A204.1 (cell line): ENCODE results near the gene RAB40C.
"Not testable (repeated sequence)": the region's sequence is repeated elsewhere in the genome, so short reads cannot be mapped to it uniquely, and the experiment has no call there.

ENCODE experiments used
- FAIRE-seq: peaks from 2 replicates; lab custom pipeline; 2012; peaks lifted over from hg19 to GRCh38; lab: Jason Lieb, UNC

Gene RAB40C

GRCh38 chr16:590815-591200 is 942 bp downstream of the RAB40C start:
- no peak for FAIRE-seq

DNA sequence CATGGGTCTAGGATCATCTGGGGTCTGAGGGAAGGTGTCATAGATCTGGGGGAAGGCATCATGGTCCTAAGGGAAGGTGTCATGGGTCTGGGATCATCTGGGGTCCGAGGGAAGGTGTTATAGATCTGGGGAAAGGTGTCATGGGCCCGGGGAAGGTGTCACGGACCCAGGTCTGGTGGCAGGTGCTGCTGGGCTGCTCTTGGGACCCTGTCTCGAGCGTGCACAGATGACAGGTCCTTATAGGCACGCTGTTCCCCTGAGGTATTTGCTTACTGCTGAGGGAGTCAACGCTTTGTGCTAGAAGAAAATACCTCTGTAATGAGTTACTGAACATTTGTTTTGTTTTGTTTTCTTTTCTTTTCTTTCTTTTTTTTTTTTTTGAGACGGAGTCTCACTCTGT is 1.4 kb downstream of the RAB40C start:
- no peak for FAIRE-seq

DNA sequence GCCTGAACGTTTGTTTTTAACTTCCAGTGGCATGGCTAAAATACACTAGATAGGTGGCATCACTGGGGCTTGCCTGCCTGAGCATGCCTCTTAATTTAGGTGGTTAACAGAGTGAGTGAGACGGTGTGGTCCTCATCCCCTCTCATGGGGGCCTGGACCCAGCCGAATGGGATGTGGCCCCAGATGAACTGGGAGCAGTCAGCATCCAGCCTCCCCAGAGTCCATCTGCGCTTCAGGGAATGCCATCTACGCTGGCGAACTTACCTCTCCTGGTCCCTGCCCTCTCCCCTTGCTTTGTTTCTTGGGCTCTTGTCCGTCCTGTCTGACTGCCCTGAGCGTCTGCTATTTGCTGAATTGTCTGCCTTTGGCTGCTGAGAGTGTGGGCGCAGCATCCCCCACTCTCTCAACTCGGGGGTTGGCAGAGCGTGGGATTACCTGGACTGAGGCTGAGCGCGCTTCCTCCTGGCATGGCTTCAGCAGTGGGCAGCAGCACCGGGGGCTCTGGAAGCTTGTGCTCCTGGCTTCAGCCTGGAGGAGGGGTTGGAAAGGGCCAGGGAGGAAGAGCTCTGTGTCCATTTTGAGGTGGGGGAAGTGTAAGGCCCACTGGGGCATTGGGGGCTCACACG is 2.1 kb downstream of the RAB40C start:
- FAIRE-seq, result no peak

- FAIRE-seq, result no peak
Observed at GRCh38 chr16:592518-593306, 2.8 kb downstream of the RAB40C start.

DNA sequence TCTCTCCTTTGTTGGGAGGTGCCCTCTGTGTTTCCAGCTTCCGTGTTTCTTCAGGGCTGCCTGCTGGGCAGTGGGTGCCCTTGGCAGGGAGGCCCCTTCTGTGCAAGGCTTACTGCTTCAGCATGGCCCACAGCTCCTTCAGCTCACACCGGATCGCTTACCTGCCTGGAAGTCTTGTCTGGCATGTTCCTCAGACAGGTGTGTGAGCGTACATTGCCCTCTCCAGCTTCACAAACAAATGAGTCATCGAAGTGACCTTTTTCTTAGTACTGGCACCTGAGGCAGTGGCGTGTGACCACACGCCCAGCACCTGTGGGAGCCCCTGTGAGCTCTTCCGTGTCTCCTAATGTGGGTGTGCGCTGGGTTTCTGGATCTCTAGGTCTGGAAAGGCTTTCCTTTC is 3.5 kb downstream of the RAB40C start:
- FAIRE-seq, result no peak

DNA sequence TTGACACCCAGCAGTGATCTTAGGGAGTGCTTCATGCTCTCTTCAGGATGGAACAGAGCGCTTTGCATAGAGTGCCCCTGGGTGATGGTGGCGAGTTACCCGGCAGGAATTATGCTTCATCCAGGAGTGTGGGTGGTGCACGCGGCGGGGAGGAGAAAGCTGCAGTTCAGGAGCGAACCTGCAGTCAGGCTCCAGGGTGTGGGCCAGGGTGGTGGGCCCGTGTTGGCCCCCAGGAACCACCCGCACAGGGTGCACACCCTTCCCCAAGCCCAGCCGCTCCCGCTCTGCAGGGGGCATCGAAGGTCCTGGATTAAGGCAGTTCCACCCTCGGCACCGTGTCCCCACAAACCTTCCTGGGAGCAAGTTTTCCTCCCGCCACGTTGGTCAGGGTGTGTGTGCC is 3.9 kb downstream of the RAB40C start:
- FAIRE-seq, result no peak

DNA sequence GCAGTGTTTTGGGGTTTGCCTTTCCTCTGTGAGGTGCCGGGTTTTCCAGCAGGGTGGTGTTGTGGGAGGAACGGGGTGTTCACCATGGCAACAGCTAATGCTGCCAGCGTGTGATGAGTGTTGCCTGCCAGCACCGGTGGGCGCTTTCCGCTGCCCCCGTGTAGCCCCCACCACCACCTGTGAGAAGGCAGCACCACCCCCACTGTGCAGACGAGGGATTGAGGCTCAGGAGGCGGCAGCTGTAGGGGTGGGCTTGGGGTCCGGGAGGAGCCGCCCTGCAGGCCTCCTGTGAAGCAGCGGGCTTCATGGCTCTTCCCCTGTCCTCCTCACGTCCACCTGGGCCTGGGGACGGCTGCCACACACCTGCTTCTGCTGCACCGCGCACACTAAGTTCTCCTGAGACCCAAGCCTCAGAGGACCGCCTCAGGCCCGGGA is 5.2 kb downstream of the RAB40C start:
- no peak for FAIRE-seq

GRCh38 chr16:595942-596735 is 6.3 kb downstream of the RAB40C start:
- no peak for FAIRE-seq

- FAIRE-seq, result no peak
Observed at GRCh38 chr16:596736-597060, 6.8 kb downstream of the RAB40C start.

DNA sequence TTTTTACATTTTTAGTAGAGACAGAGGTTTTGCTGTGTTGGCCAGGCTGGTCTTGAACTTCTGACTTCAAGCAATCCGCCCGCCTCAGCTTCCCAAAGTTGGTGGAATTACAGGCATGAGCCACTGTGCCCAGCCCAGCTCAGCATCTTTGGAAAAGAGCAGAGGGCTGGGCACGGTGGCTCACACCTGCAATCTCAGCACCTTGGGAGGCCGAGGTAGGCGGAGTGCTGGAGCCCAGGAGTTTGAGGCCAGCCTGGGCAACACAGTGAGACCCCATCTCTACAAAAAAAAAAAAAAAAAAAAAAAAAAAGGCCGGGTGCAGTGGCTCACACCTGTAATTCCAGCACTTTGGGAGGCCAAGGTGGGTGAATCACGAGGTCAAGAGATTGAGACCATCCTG is 7.8 kb downstream of the RAB40C start:
- not testable (repeated sequence) for FAIRE-seq

- no peak for FAIRE-seq
Observed at GRCh38 chr16:598823-599739, 9.2 kb downstream of the RAB40C start.

DNA sequence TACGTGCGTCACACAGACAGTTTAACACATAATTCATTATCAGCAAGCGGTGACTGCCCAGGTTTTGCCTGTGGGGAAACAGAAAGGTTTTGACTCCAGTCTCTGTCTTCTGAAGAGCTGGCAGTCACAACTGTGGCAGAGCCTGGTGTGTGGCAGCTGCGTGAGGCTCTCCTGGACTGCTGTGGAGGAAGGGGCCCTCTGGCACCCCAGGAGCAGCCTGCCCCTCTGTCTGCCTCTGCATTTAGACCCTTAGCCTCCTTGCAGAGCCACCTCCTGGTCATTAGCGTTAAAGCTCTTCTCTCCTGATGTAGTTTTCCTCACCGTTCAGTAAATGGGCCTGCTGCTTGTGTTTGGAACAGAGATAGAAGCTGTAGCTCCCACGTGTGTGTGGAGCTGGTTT is 10.9 kb downstream of the RAB40C start:
- FAIRE-seq, result no peak

GRCh38 chr16:603933-604332 is 14.1 kb downstream of the RAB40C start:
- no peak for FAIRE-seq

- FAIRE-seq, result no peak
Observed at GRCh38 chr16:606656-607307, 16.9 kb downstream of the RAB40C start.

DNA sequence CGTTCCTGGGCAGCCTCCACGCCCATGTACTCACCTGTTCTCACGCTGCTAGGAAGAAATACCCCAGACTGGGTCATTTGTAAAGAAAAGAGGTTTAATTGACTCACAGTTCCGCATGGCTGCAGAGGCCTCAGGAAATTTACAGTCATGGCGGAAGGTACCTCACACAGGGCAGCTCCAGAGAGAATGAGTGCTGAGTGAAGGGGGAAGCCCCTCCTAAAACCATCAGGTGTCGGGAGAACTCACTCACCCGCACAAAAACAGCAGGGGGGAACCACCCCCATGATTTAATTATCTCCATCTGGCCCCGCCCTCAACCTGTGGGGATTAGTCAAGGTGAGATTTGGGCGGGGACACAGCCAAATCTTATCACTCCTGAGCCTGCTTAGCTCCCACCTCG is 18.2 kb downstream of the RAB40C start:
- no peak for FAIRE-seq

DNA sequence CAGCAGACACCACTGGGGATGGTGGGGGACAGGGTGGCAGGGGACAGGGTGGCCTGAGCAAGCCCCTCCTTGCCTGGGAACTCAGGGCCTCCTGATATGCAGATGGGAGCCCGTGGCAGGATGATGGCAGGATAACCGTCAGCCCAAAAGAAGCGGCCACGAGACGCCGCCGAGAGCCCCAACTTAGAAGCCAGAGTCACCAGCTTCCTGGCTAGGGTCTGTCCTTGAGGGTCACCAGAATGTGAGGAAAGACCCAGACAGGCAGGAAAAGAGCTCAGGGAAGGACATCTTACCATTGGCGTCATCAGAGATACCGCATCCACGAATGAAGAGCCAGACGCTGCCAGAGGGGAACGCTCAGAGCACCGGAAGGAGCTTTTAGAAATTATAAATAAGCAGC is 19.4 kb downstream of the RAB40C start:
- no peak for FAIRE-seq

DNA sequence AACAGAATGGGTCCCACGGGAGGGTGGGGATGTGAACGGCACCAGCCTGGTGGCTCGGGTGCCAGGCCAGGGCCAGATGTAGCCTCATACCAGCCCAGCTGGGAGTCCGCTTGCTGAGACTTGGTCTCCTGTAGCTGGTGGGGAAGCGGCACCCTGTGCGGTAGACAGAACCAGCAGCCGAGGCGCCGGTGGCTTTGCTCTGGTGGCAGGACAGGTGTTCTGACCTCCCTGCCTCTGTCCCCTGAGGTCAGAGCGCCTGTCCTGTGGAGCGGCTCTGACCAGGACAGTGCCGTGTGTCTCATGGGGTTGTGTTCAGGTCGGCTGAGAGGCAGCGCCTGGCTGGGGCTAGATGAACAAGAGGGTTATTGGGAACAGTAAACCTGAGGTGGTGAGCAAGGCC is 20.1 kb downstream of the RAB40C start:
- no peak for FAIRE-seq

GRCh38 chr16:610513-611381 is 20.9 kb downstream of the RAB40C start:
- FAIRE-seq, result no peak

- FAIRE-seq, result no peak
Observed at GRCh38 chr16:615122-615521, 25.3 kb downstream of the RAB40C start.

DNA sequence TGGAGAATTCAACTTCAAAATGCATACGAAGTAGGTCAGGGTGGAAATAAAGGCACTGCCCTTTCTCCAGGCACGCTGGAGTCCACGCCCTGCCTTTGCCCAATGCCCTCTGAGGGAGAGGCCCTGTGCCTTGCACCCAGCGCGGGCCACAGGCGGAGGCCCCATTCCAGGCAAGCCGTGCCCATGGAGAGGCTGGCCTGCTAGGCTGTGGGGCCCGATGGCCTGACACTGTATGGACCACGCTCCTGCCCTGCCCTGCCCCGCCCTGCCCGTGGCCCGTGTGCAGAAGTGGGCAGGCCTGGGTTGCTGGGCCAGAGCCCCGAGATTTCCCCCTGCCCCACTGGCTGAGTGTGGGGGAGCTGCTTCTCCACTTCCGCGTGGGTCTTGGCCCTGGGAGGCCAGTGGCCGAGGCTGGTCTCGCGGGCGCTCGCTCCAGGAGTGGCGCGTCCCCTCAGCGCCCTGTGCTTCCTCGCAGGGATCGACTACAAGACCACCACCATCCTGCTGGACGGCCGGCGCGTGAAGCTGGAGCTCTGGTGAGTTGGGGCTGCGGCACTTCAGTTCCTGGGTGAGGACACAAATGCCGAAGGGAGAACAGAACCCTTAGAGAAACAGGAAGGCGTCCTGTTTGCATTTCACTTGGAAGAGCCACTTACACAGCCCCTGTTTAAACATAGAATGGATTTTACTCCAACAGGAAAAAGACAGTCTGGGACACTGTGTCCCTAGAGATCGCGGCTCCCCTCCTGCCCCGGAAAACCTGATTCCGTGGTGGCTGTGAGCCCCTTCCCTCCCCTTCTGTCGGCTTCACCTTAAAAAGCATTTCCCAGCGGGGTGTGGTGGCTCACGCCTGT is 27.1 kb downstream of the RAB40C start:
- FAIRE-seq, result no peak
